ENCODE data around the gene HPS4.

Gene HPS4

DNA sequence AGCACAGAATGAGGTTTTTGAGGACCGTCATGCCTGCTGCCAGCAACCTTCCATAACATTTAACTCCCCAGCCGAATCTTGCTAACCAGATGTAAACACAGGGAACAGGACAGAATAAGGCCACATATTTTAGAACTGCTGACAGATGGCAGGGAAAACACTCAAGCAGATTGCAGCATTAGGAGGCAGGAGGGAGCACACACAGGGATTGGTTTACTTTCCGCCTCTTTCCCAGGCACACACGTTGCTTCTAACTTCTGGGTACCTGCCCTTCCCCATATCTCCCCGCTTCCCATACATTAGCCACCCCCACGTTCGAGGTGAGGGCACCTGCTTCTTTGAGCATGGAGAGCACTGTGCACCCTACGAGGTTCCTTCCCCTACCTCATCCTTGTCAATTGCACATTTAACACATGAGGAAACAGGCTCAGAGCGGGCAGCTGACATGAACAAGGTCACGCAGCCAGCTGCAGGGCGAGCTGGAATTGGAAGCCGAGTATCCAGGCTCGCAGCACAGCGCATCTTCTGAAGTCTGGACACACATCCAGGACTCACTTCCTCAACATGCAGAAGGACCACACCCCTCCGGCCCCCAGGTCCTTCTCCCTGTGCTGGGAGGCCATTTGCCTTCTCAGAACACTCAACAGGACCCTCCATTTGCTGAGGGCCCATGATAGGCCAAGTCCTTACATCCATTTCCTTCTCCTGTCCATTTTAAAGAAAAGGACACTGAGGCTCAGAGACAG lies 35.8 kb downstream of the HPS4 start:
- no peak for DNase-seq (ENCODE audit: low read depth)
- TF ChIP-seq, protein P1, sequence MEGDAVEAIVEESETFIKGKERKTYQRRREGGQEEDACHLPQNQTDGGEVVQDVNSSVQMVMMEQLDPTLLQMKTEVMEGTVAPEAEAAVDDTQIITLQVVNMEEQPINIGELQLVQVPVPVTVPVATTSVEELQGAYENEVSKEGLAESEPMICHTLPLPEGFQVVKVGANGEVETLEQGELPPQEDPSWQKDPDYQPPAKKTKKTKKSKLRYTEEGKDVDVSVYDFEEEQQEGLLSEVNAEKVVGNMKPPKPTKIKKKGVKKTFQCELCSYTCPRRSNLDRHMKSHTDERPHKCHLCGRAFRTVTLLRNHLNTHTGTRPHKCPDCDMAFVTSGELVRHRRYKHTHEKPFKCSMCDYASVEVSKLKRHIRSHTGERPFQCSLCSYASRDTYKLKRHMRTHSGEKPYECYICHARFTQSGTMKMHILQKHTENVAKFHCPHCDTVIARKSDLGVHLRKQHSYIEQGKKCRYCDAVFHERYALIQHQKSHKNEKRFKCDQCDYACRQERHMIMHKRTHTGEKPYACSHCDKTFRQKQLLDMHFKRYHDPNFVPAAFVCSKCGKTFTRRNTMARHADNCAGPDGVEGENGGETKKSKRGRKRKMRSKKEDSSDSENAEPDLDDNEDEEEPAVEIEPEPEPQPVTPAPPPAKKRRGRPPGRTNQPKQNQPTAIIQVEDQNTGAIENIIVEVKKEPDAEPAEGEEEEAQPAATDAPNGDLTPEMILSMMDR (conservative IDR thresholded peaks at IDR 0.05; ENCODE audit: control insufficient read depth, insufficient read depth, low read depth, low read length) = no peak
- H3K4me3 ChIP-seq (ENCODE audit: control insufficient read depth, low read depth, low read length) = no peak overlapping the region

DNA sequence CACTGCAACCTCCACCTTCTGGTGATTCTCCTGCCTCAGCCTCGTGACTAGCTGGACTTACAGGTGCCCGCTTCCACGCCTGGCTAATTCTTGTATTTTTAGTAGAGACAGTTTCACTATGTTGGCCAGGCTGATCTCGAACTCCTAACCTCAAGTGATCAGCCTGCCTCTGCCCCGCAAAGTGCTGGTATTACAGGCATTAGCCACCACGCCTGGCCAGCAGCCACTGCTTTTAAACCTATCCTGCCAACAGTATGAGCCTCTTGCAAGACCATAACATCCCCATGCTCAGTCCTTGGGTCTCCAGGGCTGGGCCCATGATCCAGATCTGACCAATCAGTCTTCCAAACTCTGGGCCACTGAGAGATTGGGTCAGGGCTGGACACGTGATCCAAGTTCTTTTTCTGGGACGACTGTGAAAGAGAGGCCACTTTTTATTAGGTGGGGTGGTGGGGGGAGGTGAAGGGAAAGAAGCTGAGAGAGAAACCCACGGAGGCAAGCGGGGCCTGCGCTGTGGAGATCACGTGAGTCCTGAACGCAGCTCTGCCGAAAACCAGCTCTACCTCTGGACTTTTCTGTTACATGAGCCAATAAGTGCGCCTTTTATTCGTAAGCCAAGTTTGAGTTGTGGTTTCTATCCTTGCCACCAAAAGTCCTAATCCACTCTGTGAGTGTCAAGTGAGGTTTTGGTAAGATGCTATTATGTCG lies 36.6 kb downstream of the HPS4 start:
- no peak for DNase-seq (ENCODE audit: low read depth)
- TF ChIP-seq, protein P1 (conservative IDR thresholded peaks at IDR 0.05; ENCODE audit: control insufficient read depth, insufficient read depth, low read depth, low read length) = no peak
- H3K4me3 ChIP-seq (ENCODE audit: control insufficient read depth, low read depth, low read length) = no peak overlapping the region

DNA sequence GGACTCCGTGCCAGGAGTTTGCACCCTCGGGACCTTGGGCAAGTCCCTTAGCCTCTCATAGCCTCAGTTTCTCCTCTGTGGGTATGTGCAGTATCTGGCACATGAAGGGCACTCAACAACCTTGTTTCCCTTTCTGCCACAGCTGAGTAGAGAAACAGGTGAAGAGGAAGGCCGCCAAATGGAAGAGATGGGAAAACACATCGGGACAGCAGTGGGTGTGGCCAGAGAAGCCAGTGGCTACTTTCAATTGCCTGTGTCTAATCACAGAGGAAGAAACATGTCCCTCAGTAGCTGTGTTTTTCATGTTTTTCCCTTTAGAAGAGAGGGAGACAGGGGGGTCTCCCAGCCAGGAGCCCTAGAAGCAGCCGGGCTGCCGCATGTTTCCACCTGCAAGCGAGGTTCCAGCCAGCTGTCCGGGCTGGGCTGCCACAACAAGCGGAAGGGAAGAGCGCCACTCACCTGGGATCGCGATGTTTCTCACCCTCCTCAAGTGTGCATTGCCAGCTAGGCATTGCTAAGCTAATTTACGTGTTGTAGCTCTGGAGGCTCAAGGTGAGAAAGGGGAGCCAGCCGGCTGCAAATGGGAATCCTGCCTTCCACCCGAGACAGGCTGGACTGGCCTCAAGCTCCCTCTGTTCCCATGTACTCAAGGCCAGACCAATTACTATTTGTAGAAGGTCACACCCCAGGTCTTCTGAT lies 37.9 kb downstream of the HPS4 start:
- H3K4me3 ChIP-seq (ENCODE audit: control insufficient read depth, low read depth, low read length) = no peak overlapping the region
- TF ChIP-seq, protein P1 (conservative IDR thresholded peaks at IDR 0.05; ENCODE audit: control insufficient read depth, insufficient read depth, low read depth, low read length) = no peak
- DNase-seq (ENCODE audit: low read depth) = no peak

DNA sequence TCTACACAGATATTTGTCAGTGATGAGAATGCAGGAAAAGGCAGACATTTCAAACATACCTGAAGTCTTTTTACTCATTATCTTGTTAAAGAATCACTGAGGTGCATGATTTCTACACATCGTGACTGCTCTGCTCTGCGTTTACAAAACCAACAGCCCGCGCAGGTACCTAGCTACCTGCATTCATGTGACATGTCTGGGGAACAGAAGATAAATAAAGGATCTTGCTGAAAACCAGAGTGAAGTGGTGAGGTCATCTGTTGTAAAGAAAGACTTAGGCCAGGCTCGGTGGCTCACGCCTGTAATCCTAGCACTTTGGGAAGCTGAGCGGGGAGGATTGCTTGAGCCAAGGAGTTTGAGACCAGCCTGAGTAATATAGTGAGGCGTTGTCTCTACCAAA lies 38.8 kb downstream of the HPS4 start:
- H3K4me3 ChIP-seq (ENCODE audit: control insufficient read depth, low read depth, low read length) = no peak overlapping the region
- no peak for DNase-seq (ENCODE audit: low read depth)
- TF ChIP-seq, protein P1 (conservative IDR thresholded peaks at IDR 0.05; ENCODE audit: control insufficient read depth, insufficient read depth, low read depth, low read length) = no peak

DNA sequence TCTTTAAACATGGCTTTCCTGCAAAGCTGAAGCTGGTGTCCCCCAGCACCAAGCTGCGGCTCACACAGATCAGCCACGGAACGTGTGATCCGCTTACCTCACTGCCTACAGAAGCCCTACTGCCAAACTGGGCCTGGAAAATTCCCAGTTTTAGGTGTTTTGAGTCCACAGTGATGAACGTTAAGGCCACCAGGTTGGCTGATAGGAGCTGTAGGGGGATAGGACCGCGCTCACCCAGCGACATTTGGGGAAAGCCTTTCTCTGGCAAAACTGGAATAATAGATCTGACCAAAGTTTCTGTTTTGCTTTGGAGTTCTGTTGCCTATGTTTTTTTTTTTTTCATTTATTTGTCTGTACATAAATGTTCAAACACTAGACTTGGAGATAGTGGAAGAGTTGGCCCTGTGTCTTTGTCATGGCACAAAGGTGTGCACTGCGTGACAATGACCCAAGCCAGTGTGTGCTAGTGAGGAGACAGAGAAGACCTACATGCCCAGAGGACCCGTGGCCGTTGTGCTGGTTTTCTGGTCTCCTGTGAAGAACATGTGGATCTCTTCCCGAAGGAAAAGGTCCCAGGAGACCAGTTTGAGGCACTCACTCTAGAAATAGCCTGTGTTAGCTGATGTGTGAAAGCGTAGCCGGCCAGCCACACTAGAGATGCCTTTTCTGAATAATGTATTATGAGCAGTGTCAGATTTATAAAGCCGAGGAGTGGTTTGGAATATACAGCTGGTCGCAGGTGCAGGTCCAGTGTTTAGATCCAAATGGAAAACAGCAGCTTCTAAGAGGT lies 39.5 kb downstream of the HPS4 start:
- no peak overlapping the region for H3K4me3 ChIP-seq (ENCODE audit: control insufficient read depth, low read depth, low read length)
- TF ChIP-seq, protein P1 (conservative IDR thresholded peaks at IDR 0.05; ENCODE audit: control insufficient read depth, insufficient read depth, low read depth, low read length) = no peak
- no peak for DNase-seq (ENCODE audit: low read depth)

DNA sequence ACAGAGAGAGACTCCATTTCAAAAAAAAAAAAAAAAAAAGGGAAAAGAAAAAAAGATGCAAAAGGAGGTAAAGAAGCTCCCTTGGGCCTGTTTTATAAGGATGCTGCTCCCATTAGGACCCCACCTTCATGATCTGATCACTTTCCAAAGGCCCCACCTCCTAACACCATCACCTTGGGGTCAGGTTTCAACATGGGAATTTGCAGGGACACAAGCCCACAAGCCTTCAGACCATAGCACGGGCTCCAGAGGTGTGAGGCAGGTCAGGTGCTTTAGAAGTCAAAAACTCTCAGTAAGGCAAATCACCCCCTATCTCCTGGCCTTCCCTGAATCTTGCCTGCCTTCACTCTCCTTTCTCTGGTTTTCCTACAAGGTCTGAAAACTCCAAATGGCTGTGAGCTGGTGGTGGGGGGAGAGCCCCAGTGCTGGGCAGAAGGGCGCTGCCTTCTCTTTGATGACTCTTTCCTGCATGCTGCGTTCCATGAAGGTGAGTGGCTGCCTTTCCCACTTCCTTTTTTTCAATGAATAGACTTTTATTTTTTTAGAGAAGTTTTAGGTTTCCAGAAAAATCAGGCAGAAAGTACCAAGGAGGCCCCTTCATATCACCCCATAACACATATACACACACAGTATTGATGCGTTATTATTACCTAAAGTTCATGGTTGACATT lies 41.4 kb downstream of the HPS4 start:
- DNase-seq (ENCODE audit: low read depth) = no peak
- H3K4me3 ChIP-seq (ENCODE audit: control insufficient read depth, low read depth, low read length) = no peak overlapping the region
- TF ChIP-seq, protein P1 (conservative IDR thresholded peaks at IDR 0.05; ENCODE audit: control insufficient read depth, insufficient read depth, low read depth, low read length) = no peak
